Ammon's horn (tissue), 1 donor: Measurements from ENCODE around the gene SHQ1.
"Not testable (repeated sequence)": the region's sequence is repeated elsewhere in the genome, so short reads cannot be mapped to it uniquely, and the experiment has no call there.

Source experiments
- DNase-seq: peaks from one replicate; pipeline ENCODE4 v3.0.0-alpha.2; 2016; ENCODE audit warnings: low spot score

The SHQ1 gene

DNA sequence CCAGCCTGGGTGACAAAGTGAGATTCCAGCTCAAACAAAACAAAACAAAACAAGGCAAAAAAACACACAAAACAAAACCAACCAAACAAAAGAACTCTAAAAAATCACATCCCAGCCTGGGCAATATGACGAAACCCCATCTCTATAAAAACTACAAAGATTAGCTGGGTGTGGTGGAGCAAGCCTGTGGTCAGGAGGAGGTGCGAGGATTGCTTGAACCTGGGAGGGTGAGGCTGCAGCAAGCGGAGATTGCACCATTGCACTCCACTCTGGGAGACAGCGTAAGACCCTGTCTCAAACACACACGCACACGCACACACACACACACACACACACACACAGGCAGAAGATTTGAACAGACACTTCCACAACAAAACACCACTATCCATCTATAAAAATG is 99.6 kb downstream of the SHQ1 start:
- DNase-seq = no peak

DNA sequence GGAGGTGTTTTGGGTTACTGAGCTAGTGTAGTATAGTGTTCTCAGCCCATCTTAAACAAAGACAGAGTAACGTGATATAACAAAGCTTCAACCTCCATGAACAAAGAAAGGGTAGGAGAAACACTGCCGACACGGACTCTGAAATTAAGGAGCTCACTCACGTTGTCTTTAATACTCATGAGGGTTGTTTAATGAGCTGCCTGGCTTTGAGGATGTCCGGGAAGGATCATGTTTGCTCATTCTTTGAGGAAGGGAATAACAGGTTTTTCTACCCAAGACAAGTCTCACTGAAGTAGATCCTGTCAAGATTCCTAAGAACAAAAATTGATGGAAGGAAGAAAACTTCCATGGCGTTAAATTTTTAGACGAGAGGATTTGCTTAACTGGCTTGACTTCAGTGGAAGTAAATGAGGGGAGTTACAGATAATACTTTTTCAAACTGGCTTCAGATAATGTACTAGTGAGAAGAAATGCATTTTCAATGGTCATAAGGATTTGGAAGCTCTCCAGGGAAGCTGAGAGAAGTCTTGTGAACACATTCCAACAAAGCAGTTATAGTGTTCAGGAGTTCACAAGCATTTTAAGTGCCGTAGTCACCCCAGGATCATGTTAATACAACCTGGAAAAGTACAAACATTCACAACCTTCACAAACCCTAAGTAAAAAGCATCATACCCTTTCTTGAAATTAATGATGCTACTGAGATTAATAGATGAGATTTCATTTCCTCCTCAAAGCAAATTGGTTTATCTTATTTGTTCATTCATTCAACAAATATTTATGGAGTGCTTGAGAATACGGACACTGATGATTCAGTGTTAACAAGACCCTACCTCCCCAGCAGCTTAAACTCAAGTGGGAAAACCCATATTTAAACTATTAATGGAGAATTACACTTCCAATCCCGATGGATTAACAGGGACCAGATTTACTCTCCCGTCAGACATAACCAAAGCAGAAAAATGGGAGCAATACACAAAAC is 101.5 kb downstream of the SHQ1 start:
- DNase-seq = no peak

DNA sequence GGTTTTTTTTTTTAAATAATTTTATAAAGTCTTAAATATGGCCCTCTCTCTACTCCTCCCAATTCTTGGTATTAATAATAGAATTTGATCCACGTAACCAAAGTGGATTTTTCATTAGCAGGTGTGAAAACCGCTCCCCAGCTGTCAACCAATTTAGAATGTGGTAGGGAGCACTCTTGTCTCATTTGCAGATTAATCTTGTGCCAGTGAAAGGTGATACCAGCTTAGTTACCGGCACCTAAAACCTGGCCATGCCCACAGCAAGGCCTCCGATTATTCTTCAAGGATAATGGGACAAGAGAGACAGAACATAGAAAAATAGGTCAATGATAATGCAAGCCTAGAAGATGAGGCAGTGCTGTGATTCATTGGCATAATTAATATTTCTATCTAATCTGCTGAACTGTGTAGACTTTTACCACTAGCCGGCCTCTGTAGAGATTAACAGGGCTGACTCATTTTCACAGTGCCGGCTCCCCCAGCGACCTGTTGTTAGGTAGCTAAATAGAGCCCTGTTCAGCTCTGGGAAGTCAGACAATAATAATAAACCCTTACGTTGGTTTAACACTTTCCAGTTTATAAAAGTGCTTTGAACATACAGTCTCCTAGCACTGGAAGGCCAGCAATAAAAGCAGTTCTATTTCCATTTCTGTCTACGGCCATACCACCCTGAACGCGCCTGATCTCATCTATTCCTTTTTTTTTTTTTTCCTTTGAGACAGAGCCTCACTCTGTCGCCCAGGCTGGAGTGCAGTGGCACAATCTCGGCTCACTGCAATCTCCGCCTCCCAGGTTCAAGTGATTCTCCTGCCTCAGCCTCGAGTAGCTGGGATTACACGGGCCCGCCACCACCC is 102.9 kb downstream of the SHQ1 start:
- DNase-seq = no peak

DNA sequence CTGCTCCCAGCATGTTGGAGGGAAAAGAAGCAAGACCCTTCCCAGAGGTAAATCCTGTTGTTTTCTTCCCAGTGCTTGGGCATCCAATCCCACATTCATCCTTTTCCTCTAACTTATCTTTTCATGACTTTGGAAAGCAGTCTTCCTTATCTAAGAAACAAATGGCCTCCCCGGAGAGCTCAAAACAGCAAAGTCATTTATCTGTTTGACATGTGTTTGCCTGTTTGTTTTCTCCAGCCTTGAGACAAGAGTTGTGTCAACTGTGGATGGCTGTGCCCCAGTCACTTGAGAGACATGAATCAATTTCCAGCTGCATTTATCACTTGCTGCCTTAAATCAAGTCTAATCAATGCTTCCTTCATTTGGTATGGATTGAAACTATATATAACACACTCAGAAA is 103.9 kb downstream of the SHQ1 start:
- no peak for DNase-seq

DNA sequence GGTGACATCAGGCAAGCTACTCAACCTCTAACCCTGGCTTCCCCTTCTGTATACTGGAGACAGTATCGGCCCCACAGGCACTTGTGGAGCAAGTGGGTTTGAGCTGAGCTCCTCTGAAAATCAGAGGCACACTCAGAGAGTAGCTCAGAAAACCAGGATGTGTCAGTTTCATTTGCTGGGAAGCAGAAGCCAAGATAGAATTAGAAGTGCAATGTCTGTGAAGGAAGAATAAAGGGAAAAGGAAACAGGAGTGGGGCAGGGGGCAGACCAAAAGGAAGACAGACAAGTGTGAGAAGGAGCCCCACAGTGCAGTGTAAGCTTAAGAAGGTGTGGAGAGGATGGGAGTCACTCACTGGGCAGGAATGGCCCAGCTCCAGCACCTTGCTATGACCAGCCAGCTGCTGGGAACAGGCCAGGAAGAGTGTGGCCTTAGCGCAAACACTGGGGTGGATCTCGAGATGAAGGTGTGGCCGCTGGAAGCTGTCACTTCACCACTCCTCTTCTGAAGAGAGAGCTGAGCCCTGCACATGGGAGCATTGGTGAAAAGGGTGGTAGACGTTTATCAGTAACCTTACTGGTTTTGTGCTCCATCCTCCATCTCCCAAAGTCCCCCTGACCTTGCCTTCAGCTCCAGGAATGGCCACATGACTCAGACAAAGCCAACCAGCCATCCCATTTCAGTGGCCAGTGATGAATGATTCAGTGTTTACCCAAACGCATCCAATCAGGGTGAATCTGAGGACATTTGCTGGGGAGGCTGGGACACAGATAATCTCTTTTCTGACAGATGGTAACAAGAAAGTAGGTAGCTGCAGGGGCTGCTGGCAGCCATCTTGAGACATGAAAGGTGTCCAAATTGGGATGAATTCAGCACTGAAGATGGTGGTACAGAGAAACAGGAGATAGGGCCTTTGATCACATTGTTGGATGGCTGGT is 108.4 kb downstream of the SHQ1 start:
- DNase-seq = no peak

DNA sequence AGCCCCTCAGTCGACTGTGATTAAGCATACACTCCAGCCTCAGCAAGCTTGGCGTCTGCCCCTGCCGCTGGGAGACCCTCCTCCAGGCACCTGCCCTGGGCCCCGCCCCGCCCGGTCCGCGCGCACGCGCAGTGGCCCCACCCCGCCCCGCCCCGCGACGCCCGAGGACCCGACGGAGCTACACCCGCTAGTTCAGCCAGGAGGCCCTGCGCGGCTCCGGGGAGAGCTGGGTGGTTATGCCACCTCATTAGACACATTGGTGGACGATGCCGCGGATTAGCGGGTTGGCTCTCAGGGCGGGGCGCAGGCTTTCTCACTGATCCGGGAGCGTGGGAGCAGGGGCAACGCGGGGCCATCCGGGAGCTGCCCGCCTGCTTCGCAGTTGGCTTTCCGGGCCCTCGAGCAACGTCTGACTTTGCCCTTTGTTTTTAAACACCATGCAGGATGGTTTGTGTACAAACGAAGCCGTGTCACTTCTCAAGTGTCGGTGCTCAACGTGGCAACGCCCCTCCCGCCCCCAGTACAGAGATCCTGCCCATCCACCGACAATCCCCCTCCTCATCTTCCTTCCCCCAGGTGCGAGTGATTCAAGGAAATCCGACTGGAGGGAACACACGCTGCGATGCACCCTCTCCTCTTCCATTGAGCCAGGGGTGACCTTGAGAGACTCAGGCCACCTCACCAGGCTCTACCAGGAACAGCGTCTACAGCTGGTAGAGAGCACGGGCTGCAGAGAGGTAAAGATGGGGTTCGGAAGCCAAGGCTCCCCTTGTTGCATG is 109.3 kb downstream of the SHQ1 start:
- DNase-seq = no peak

DNA sequence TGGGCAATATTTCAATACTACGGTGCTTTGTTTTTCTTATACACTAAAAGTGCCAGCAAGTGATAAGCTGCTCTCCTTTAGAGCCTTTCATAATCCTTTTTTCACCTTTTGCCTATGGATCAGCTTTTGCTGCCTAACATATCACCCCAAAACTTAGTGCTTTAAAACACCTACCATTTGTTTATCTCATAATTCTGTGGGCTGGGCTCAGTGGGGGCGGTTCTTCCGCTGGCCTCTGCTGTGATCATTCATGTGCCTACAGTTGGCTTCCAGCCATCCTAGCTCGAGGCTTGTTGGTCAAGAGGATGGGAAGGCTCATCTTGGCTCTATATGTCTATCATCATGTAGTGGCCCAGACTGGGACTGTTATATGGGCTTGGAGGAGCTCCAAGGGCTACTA is 113.2 kb downstream of the SHQ1 start:
- not testable (repeated sequence) for DNase-seq

DNA sequence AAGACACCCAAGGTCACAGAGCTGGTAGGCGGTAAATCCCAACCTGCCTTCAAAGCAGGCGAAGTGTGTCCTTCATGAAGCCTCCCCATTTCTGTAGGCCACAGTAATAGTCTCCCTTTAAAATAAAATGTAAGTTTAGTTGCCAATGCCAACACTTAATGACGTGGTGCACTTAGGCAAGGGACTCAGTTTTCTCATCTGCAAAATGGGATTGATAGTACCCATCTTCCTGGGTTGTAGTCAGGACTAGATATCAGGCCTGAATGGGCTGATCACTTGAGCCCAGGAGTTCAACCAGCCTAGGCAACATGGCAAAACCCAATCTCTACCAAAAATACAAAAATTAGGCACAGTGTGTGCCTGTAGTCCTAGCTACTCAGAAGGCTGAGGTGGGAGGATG is 114.6 kb downstream of the SHQ1 start:
- no peak for DNase-seq

DNA sequence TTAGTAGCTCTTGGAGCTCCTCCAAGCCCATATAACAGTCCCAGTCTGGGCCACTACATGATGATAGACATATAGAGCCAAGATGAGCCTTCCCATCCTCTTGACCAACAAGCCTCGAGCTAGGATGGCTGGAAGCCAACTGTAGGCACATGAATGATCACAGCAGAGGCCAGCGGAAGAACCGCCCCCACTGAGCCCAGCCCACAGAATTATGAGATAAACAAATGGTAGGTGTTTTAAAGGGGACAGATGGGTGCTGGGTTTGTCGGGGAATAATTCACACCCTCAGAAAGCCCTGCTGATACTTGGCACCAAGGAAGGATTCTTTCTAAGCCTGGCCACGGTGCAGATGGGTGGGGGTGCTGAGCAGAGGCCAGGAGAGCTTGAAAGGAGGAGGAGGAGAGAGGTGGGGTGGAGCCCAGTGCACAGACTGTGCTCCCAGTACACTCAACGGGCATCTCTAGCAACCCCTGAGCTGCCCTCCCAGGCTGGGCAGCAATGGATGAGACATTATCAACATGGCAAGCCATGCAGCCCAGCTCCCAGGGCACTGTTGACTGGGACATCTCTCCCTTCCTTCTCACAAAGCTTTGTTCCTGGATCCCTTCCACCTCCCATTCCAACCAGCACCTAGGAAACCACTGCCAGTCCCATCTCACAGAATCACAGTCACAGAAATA is 115.4 kb downstream of the SHQ1 start:
- DNase-seq = not testable (repeated sequence)

DNA sequence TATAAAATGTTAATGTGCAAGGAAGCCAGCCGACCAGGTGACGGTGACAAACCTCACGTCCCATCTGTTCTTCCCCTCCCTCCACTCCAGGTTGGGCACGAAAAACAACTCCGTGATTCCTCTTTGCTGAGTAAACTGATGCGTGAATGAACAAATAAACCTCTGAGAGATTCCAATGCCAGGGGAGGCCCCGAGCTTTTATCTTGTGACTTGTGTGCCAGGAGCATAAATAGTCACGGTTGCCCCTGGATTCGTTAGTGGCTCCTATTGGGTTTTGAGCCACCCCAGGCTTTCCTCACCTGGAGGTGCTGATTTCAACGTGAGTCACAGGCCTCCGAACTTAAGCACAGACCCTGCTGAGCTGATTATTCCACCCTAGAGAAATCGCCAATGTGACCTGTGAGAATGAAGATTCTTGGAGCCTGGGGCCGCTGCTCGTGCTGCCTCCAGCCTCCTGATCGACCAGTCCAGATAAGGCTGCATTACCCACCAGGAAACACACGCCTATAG is 119.2 kb downstream of the SHQ1 start:
- no peak for DNase-seq

DNA sequence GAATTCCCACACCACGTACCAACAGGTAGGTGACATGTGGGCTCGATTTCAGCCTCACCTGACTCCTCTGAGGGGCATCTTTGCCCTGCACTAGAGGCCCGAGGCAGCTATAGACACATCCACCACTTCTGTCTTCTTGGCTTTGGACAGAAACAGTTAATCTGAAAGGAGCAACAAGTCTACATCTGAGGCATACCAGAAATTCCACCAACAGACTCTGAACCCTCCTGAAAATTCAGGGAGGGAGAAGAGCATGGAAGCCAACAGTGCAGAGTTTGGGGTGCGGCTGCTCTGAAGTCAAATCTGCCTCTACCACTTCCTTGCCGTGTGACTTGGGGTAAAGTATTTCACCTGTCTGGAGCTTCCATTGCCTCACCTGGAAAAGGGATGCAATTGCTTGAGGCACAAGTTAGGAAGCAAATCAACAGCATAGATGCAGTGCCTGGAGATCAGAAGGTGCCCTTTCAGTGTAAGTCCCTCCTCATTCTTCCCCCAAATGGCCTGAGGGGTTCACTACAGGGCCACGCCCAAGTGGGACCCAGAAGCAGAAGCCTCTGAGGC is 119.8 kb downstream of the SHQ1 start:
- DNase-seq = no peak

DNA sequence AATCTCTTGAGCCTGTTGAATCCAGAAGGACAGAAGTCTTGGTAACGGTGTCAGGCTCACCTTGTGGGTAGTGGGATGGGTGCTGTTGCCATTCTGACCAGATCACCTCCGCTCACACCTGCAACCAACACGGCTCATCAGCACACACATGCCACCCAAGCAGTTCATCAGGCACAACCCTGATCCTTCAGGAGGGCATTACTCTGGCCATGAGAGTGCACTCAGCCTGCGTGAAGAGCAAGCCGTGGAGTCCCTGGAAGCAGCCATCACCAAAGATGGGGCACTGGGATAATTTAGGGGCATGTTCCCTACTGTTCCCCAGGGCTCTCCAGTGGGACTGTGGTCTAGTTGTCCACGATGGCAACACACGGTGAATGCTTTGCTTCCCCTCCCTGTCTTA is 120.5 kb downstream of the SHQ1 start:
- DNase-seq = no peak

DNA sequence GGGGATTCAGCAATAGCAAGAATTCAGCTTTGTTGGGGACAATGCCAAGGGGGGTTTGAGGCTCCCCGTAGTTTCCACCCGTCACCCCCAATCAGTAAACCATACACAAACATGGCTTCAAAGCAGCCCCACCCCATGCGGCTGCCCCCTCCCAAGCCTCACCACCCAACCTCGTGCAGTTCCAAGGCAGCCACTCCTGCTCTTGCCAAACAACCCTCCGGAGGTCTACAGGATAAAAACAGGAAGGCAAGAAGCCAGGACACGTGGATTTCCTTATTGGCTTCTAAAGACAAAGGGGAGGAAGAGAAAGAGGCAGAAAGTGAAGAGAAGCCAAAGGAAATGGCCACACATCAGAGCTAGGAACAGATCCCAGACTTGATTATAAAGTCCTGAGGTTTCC is 121.1 kb downstream of the SHQ1 start:
- no peak for DNase-seq

DNA sequence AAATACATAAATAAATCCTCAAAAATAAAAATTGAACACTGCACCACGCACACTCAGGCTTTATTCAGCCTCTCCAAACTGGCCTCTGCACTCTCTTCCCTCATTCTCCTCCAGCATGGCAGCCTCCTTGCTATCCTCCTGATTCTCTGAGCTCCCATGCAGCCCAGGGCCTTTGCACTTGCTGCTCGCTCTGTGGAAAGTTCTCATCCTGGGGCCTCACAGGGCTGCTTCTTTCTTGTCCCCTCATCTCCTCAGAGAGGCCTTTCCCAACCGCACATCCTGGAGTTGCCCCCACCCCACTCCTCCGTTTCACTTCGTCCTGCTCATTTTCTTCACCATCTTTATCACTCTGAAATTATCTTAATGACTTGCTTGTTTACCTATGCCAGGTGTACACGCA is 123.0 kb downstream of the SHQ1 start:
- no peak for DNase-seq

DNA sequence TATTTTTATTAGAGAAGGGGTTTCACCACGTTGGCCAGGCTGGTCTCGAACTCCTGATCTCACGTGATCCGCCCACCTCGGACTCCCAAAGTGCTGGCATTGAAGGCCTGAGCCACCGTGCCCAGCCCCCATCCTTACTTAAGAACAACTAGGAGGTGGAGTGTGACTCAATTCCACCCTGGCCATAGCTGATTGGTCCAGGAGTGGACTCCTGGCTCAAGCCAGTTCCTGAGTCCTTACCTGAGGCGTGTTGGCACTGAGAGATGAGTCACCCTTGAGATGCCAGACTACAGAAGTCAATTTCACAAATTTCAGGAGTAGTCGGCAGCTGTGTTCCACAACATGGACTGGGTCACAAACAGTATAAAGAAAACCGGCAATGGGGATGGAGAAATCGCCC is 124.2 kb downstream of the SHQ1 start:
- DNase-seq = no peak

DNA sequence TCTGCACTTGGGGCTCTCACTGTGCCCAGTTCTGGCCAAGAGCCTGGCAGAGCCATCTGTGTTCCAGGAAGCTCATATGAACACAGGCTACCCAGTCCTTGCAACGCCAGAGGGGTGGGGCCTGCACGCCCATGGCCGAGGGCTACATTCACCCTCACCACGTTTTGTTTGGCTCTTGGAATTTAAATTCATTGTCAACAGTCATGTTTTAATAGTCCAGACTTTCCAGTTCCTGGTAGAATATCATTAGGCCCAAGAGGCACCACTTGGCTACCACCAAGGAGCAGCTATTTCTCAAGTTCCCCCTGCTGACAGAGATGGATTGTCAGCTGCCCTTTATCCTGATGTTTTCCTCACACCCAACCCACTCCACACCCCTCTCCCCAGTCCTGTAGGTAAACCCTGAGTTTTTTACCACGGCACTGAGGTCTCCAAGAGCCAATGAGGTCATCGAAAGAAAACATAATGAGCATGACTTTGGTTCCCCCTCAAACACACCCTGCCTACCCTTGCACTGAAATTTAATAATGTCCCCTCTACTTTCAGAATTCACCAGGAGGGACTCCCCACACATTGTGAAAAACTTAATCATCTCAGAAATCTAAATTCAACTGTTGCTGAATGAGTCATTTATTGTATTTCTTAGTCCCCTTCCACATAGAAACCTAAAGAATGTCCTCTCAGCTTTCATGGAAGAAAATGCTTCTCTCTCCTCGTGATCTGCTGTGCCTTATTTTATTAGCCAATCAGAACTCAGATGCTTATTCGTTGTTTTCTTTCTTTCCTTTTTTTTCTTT is 125.1 kb downstream of the SHQ1 start:
- peak; percentile 41 for DNase-seq

DNA sequence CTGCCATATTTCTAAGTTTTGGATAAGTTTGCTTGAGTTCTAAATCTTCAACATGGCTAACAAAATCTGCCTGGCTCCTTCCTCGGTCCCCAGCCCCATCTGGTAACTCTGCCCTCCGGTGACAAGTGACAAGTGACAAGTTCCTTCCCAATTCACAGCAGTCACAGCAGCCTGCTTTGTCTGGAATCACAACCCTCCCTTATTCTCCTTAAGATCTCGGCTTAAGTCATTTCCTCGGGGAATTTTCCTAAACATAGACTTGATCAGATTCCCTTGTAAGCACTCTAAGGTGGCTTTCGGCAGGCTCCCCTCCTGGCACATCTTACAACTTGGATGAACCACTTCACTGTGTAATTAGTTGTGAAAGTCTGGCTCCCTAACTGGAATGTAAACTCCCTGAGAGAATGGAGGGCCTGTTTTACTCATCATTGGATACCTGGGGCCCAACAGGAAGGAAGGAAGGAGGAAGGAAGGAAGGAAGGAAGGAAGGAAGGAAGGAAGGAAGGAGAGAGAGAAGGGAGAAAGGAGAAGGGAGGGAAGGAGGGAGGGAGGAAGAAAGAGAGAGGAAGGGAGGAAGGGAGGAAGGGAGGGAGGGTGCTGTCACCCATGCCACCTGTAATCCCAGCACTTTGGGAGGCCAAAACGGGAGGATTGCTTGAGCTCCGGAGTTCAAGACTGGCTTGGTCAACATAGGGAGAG is 126.4 kb downstream of the SHQ1 start:
- no peak for DNase-seq

DNA sequence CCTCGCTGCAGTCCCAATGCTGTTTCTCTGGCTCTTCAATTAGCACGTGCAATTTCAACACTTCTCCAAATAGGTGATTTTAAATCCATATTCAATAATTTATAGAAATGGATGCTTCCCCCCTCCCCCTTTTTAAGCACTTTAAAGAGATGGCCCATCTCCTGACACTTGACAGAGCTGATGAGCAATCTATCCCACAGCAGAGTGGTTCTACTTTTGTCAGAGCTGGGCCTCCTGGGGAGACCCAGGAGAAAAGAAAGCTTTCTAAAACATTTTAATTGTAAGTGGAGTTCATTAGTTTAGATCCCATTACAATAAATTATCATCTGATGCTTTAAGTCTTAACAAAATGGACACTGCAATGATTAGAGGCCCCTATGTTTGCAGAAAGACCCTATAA is 127.7 kb downstream of the SHQ1 start:
- DNase-seq = no peak

DNA sequence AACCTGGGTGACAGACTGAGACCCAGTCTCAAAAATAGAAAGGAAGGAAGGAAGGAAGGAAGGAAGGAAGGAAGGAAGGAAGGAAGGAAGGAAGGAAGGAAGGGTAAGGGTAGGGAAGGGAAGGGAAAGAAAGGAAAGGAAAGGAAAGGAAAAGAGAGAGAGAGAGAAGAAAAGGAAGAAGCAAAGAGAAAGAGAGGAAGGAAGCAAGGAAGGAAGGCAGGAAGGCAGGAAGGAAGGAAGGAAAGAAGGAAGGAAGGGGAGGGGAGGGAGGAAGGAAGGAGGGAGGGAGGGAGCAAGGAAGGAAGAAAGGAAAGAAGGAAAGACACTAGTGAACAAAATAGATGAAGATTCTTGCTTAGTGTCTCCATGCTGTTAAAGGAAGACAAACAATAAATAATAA is 129.1 kb downstream of the SHQ1 start:
- DNase-seq = no peak
